ENCODE measurements around the gene VIPR2. TPM values are rescaled to one million over a fixed set of nuclear protein-coding genes. Genes with fewer than 3 reads are reported as not detected.
A peak's percentile ranks its signal among the peaks of the same experiment; 100 is the strongest.

Gene VIPR2
- total and polyA plus RNA-seq, 2 experiments from 2014 or later: 2.2 to 2.4 TPM

DNA sequence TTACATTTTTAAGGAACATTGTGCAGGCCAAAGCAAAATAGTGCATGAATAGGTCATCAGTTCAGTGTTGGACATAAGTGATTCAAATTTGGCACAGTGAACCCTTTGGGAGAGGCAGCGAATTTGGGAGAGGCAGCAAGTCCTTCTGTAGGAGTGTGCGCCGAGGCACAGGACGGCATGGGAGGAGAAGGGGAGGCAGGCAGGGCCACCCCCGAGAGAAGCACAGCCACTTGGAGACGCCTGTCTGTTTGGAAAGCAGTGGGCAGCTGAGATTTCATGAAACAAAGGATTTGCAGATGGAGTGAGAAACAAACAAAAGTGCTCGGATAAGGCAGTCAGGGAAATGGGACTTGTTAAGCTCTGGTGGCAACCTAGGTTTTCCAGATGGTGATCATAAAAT, 30.6 kb downstream of the VIPR2 start:
- H3K36me3 ChIP-seq: no peaks in the 10 kb centered on the region
- H3K27ac ChIP-seq: no peak overlapping the region
- TF ChIP-seq, protein P1, sequence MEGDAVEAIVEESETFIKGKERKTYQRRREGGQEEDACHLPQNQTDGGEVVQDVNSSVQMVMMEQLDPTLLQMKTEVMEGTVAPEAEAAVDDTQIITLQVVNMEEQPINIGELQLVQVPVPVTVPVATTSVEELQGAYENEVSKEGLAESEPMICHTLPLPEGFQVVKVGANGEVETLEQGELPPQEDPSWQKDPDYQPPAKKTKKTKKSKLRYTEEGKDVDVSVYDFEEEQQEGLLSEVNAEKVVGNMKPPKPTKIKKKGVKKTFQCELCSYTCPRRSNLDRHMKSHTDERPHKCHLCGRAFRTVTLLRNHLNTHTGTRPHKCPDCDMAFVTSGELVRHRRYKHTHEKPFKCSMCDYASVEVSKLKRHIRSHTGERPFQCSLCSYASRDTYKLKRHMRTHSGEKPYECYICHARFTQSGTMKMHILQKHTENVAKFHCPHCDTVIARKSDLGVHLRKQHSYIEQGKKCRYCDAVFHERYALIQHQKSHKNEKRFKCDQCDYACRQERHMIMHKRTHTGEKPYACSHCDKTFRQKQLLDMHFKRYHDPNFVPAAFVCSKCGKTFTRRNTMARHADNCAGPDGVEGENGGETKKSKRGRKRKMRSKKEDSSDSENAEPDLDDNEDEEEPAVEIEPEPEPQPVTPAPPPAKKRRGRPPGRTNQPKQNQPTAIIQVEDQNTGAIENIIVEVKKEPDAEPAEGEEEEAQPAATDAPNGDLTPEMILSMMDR (IDR thresholded peaks at IDR 0.05; ENCODE audit: low read depth, low read length): no peak
- no peak overlapping the region for H3K4me3 ChIP-seq
- no peaks in the 10 kb centered on the region for H3K9me3 ChIP-seq (ENCODE audit: low read depth)
- DNase-seq (ENCODE audit: low read depth in 1 of 2, low spot score in 1 of 2): no peak
- H3K4me1 ChIP-seq (ENCODE audit: low read depth): peaks cover 6% of the 10 kb centered on the region
- no peaks in the 10 kb centered on the region for H3K27me3 ChIP-seq

DNA sequence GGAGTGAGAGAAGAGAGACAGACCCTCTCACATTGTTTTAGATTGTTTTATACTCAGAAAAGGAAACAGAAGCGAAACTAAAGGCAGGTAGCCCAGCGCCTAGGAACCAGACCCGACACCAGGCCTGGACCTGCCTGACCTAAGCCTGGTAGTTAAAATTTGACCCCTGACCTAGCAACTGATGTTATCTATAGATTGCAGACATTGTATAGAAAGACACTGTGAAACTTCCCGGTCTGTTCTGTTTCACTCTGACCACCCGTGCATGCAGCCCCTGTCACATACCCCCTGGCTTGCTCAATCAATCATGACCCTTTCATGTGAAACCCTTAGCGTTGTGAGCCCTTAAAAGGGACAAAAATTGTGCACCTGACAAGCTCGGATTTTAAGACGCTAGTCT, 31.6 kb downstream of the VIPR2 start:
- Histone ChIP-seq H3K27ac (no peak overlapping the region), H3K4me1 (ENCODE audit: low read depth) (peaks cover 6% of the 10 kb centered on the region), H3K36me3 (no peaks in the 10 kb centered on the region), H3K4me3 (no peak overlapping the region), H3K27me3 (no peaks in the 10 kb centered on the region), H3K9me3 (ENCODE audit: low read depth) (no peaks in the 10 kb centered on the region)
- no peak for DNase-seq (ENCODE audit: low read depth in 1 of 2, low spot score in 1 of 2)
- TF ChIP-seq, protein P1 (IDR thresholded peaks at IDR 0.05; ENCODE audit: low read depth, low read length): no peak

DNA sequence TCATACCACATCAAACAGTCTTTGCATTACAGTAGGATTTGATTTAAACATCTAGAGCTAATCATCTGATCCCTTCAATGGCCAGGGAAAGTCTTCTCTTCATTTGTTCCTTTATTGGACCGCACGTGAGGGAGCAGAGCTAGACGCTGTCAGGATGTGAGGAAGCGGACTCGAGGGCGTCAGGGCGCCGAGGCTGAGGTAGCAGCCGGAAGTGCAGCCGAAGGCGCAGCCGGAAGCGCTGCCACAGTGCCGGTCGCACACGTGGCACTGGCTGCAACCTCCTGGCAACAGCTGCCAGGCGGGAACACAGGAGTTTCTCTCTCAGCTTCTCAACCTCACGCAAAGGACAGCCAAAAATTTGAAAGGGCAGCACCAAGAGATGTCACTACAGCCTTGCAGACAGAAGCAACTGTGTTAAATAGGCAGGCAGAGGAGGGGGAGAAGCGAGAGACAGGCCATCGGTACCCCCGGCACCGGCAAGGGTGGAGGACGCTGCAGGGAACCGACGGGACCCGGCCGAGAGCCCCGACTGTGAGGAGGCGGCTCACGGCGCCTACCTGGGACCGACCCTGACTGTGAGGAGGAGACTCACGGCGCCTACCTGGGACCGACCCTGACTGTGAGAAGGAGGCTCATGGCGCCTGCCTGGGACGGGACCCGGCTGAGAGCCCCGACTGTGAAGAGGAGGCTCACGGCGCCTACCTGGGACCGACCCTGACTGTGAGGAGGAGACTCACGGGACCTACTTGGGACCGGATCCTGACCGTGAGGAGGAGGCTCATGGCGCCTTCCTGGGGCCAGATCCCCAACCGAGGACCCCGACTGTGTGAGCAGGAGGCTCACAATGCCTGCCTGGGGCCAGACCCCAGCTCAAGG, 32.3 kb downstream of the VIPR2 start:
- H3K27me3 ChIP-seq: no peaks in the 10 kb centered on the region
- peaks cover 6% of the 10 kb centered on the region for H3K4me1 ChIP-seq (ENCODE audit: low read depth)
- DNase-seq (ENCODE audit: low read depth in 1 of 2, low spot score in 1 of 2): no peak
- TF ChIP-seq, protein P1 (IDR thresholded peaks at IDR 0.05; ENCODE audit: low read depth, low read length): no peak
- no peak overlapping the region for H3K4me3 ChIP-seq
- no peak overlapping the region for H3K27ac ChIP-seq
- H3K36me3 ChIP-seq: no peaks in the 10 kb centered on the region
- no peaks in the 10 kb centered on the region for H3K9me3 ChIP-seq (ENCODE audit: low read depth)

DNA sequence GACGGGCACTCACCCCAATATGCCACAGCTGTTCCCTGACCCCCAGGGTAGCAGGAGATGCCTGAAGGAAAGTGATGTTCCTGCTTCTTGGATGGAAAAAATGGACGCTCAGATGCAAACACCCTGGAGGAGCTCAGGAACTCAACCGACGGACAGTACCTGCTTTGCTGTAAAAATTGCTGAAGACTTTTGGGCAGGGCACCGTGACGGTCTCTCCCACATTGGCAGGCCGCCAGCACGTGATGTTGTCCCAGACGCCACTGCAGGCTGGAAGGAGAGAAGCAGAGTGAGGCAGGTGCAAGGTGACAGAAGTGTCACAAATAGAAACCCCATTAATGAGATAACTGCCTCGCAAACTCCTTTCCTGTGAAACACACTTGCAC, 35.0 kb downstream of the VIPR2 start:
- no peaks in the 10 kb centered on the region for H3K27me3 ChIP-seq
- H3K9me3 ChIP-seq (ENCODE audit: low read depth): no peaks in the 10 kb centered on the region
- H3K4me1 ChIP-seq (ENCODE audit: low read depth): no peaks in the 10 kb centered on the region
- DNase-seq (ENCODE audit: low read depth in 1 of 2, low spot score in 1 of 2): peak in 1 of 2 donors; percentile 13
- no peaks in the 10 kb centered on the region for H3K36me3 ChIP-seq
- no peak overlapping the region for H3K27ac ChIP-seq
- TF ChIP-seq, protein P1 (IDR thresholded peaks at IDR 0.05; ENCODE audit: low read depth, low read length): no peak
- no peak overlapping the region for H3K4me3 ChIP-seq

DNA sequence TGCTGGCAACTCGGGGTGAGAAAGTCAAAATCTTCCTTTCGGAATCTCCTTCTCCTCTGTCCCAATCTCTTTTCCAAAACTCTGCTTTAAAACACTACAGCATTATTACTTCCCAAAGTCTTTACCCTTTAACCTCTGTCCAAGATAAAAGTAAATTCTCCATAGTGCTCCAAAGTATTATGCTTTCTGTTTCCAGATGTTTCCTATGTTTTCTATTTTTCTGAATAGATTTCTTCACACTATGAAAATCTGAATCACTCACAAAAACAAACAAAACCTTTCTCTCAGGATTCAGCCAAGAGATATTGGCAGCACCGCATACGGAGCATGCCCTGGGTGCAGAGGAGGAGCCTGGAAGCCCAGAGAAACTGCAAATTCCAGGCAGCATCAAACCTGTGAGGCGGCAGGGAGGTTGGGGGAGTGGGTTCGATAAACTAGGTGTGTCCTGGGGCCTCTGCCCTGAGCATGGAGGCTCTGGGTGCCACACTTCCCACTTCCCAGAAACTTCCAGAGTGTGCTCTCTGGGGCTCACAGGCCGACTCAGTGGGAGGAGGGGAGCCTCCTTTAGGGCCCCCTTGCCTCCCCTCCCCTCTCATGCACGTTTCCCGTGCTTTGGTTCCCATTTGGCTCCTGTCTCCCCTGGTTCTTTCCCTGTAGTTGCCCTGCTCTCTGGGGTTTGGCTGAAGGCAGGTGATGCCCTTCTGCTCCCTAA, 35.6 kb downstream of the VIPR2 start:
- no peak for DNase-seq (ENCODE audit: low read depth in 1 of 2, low spot score in 1 of 2)
- Histone ChIP-seq H3K36me3 (no peaks in the 10 kb centered on the region), H3K27ac (no peak overlapping the region), H3K27me3 (no peaks in the 10 kb centered on the region), H3K9me3 (ENCODE audit: low read depth) (no peaks in the 10 kb centered on the region), H3K4me3 (no peak overlapping the region), H3K4me1 (ENCODE audit: low read depth) (no peaks in the 10 kb centered on the region)
- TF ChIP-seq, protein P1 (IDR thresholded peaks at IDR 0.05; ENCODE audit: low read depth, low read length): no peak

All from cardiac muscle cell (in vitro differentiated cells and primary cell).